ENCODE data around the gene MEGF9.
"Not testable (repeated sequence)": the region's sequence is repeated elsewhere in the genome, so short reads cannot be mapped to it uniquely, and the experiment has no call there.

The MEGF9 gene

DNA sequence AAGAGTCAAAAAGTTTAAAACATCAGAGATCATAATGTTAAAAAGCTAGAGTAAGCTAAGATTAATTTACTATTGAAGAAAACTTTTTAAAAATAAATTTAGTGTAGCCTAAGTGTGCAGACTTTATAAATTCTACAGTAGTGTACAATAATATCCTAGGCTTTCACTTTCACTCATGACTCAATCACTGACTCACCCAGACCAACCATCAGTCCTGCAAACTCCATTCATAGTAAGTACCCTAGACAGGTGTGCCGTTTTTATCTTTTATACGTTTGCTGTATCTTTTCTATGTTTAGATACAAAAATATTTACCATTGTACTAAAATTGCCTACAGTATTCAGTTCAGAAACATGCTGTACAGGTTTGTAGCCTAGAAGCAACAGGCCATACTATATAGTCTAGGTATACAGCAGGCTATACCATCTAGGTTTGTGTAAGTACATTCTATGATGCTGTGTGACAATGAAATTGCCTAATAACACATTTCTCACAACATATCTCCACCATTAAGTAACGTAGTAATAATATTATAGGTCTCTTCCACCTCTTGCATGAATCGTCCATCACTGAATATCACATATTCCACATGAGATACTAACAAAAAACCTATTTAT, 59.2 kb downstream of the MEGF9 start:
- Histone ChIP-seq H3K9ac (ENCODE audit: low read depth, low read length) (no peak overlapping the region), H3K27me3 (ENCODE audit: insufficient read depth, low read length) (no peaks in the 10 kb centered on the region), H3K36me3 (ENCODE audit: insufficient read depth, low read length) (no peaks in the 10 kb centered on the region), H3K4me3 (ENCODE audit: low read length) (no peak overlapping the region), H3K4me1 (ENCODE audit: insufficient read depth, low read length) (no peaks in the 10 kb centered on the region), H3K9me3 (ENCODE audit: insufficient read depth, low read depth, low read length) (no peaks in the 10 kb centered on the region), H3K27ac (ENCODE audit: low read depth, low read length) (no peak overlapping the region)
- WGBS: 94% methylated on average over 2 of the region's 4 CpGs

DNA sequence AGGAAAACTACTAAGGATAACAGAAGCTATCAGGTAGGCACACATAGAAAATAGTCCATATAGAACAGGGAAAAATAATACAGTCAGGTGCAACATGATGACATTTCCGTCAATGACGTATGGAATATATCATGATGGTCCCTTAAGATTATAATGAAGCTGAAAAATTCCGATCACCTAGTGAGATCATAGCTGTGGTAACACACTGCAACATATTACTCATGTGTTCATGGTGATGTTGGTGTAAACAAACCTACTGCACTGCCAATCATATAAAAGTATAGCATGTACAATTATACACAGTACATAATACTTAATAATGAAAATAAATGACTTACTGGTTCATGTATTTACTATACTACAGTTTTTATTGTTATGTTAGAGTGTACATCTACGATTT, 60.0 kb downstream of the MEGF9 start:
- no peaks in the 10 kb centered on the region for H3K9me3 ChIP-seq (ENCODE audit: insufficient read depth, low read depth, low read length)
- H3K36me3 ChIP-seq (ENCODE audit: insufficient read depth, low read length): no peaks in the 10 kb centered on the region
- no peak overlapping the region for H3K4me3 ChIP-seq (ENCODE audit: low read length)
- 92% methylated on average over 4 of the region's 4 CpGs for WGBS
- no peak overlapping the region for H3K9ac ChIP-seq (ENCODE audit: low read depth, low read length)
- H3K27ac ChIP-seq (ENCODE audit: low read depth, low read length): no peak overlapping the region
- H3K4me1 ChIP-seq (ENCODE audit: insufficient read depth, low read length): no peaks in the 10 kb centered on the region
- no peaks in the 10 kb centered on the region for H3K27me3 ChIP-seq (ENCODE audit: insufficient read depth, low read length)

DNA sequence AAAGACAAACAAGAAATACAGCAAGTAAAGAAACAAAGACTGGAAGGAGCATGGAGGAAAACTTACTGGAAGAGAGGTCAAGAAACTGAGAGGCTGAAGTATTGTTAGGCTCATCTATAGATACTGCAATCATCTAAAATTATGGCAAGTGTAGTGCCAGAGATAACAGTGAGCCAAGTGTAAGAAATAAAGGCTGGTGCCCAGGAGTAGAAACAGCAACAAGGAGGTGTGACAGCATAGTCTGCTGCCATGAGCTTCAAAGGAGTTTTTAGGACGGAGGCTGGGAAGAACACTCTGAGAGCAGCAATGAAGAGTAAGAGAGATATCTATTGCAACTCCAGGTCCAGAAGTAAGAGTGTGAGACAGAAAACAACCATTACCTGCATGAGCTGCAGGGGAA, 60.5 kb downstream of the MEGF9 start:
- no peaks in the 10 kb centered on the region for H3K9me3 ChIP-seq (ENCODE audit: insufficient read depth, low read depth, low read length)
- H3K27ac ChIP-seq (ENCODE audit: low read depth, low read length): no peak overlapping the region
- no peak overlapping the region for H3K4me3 ChIP-seq (ENCODE audit: low read length)
- no peak overlapping the region for H3K9ac ChIP-seq (ENCODE audit: low read depth, low read length)
- H3K27me3 ChIP-seq (ENCODE audit: insufficient read depth, low read length): no peaks in the 10 kb centered on the region
- H3K4me1 ChIP-seq (ENCODE audit: insufficient read depth, low read length): no peaks in the 10 kb centered on the region
- 79% methylated on average over 1 of the region's 1 CpG for WGBS
- no peaks in the 10 kb centered on the region for H3K36me3 ChIP-seq (ENCODE audit: insufficient read depth, low read length)

DNA sequence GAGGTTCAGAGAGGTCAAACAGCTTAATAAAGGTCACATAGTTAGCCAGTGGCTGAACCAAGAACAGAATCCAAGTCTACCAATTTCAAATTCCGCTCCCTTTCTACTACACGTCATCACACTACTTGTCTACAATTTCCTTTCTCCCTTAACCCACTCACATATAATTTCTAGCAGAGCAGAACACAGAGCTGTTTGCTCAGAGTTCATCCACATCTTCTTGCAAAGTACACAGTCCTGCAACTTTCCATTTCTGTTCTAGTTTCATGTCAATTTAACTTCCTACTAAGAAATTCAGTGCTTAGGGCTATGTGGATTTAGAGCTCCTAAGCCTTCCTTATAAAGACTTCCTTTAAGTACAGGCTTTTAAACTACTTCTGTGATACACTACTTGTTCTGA, 61.3 kb downstream of the MEGF9 start:
- no peak overlapping the region for H3K27ac ChIP-seq (ENCODE audit: low read depth, low read length)
- no peaks in the 10 kb centered on the region for H3K36me3 ChIP-seq (ENCODE audit: insufficient read depth, low read length)
- H3K9ac ChIP-seq (ENCODE audit: low read depth, low read length): no peak overlapping the region
- H3K4me3 ChIP-seq (ENCODE audit: low read length): no peak overlapping the region
- no peaks in the 10 kb centered on the region for H3K4me1 ChIP-seq (ENCODE audit: insufficient read depth, low read length)
- no peaks in the 10 kb centered on the region for H3K27me3 ChIP-seq (ENCODE audit: insufficient read depth, low read length)
- no peaks in the 10 kb centered on the region for H3K9me3 ChIP-seq (ENCODE audit: insufficient read depth, low read depth, low read length)
- 92% methylated on average over 2 of the region's 2 CpGs for WGBS

DNA sequence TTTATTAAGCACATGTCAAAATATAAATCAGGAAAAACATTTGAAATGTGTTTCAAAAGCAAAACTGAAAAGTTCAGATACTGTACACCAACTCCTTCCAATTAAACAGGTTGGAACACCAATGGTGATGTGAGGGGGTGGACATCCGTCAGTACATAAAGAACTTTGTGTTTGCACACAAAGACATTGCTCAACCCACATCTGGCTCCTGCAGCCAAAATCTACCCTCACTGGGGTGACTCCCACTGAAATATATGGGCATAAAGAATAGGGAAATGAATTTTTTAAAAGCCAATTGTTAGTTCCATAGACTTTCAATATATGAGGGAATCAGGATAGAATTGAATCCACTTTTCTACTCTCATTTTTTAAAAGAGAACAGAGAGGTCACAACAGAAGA, 63.9 kb downstream of the MEGF9 start:
- no peaks in the 10 kb centered on the region for H3K9me3 ChIP-seq (ENCODE audit: insufficient read depth, low read depth, low read length)
- no peak overlapping the region for H3K4me3 ChIP-seq (ENCODE audit: low read length)
- 83% methylated on average over 1 of the region's 1 CpG for WGBS
- H3K4me1 ChIP-seq (ENCODE audit: insufficient read depth, low read length): no peaks in the 10 kb centered on the region
- H3K27me3 ChIP-seq (ENCODE audit: insufficient read depth, low read length): no peaks in the 10 kb centered on the region
- no peaks in the 10 kb centered on the region for H3K36me3 ChIP-seq (ENCODE audit: insufficient read depth, low read length)
- no peak overlapping the region for H3K27ac ChIP-seq (ENCODE audit: low read depth, low read length)
- no peak overlapping the region for H3K9ac ChIP-seq (ENCODE audit: low read depth, low read length)

DNA sequence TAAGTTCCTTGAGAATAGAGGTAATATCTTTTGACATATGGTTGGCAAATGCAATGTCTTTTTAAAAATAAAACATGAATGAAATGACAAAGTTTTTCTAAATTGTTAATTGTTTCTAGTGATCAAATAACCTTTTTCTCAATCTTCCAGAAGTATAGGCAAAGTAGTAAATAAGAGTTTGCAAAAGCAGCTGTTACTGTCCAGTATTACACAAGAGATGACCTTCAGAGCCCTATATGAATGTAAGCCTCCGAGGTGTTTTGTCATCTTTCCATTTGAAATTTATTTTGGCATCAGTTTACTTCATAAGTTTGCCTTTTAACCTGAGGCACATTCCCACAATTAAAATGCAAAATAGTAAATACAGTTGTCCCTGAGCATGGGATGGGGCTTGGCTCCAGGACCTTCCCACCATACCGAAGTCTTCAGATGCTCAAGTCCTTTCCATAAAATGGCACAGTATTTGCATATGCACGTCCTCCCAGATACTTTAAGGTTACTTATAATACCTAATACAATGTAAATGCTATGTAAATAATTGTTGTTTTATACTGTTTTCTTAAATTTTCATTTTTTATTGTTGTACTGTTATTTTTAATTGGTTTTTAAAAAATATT, 65.6 kb downstream of the MEGF9 start:
- Histone ChIP-seq H3K27me3 (ENCODE audit: insufficient read depth, low read length) (no peaks in the 10 kb centered on the region), H3K27ac (ENCODE audit: low read depth, low read length) (no peak overlapping the region), H3K36me3 (ENCODE audit: insufficient read depth, low read length) (no peaks in the 10 kb centered on the region), H3K9ac (ENCODE audit: low read depth, low read length) (no peak overlapping the region), H3K9me3 (ENCODE audit: insufficient read depth, low read depth, low read length) (no peaks in the 10 kb centered on the region), H3K4me3 (ENCODE audit: low read length) (no peak overlapping the region), H3K4me1 (ENCODE audit: insufficient read depth, low read length) (no peaks in the 10 kb centered on the region)
- 95% methylated on average over 2 of the region's 3 CpGs for WGBS

DNA sequence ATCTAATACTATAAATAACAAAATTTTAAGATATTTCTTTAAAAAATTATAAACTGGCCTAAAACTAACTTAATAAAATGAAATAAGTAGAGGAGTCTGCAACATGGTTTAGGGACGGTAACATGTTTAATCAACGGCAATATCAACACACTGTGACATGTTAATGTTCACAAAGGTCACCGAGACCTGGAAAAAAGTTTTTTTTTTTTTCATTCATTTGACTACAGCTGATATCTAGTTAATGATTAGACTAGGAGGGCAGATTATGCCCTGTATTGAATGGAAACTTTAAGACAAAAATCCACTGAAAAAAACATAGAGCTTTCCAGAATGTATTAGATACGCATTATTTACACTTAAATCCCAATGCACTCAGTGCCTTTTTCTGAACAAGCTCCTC, 67.3 kb downstream of the MEGF9 start:
- Histone ChIP-seq H3K9ac (ENCODE audit: low read depth, low read length) (no peak overlapping the region), H3K27me3 (ENCODE audit: insufficient read depth, low read length) (no peaks in the 10 kb centered on the region), H3K27ac (ENCODE audit: low read depth, low read length) (no peak overlapping the region), H3K4me3 (ENCODE audit: low read length) (no peak overlapping the region), H3K36me3 (ENCODE audit: insufficient read depth, low read length) (no peaks in the 10 kb centered on the region), H3K9me3 (ENCODE audit: insufficient read depth, low read depth, low read length) (no peaks in the 10 kb centered on the region), H3K4me1 (ENCODE audit: insufficient read depth, low read length) (0 out of 2 replicates have a peak, but pooled peaks cover 2% of the 10 kb centered on the region)
- 97% methylated on average over 4 of the region's 4 CpGs for WGBS

DNA sequence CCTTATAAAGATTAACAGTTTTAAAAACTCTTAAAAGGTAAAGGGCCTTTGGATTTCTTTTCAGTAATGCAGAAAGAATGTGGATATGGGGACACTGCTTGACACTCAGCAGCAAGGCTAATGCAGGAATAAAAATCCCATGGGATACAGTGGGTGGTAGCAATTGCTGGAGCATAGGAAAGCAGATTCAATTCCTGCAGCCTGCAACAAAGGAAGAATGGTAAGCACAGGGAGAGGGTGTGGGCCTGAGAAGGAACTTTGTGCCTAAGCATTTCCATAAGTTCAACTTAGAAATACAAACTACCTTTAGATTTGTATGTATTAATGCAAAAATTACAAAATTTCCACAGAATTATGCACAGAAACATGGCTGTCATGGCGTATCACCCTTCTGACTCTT, 68.5 kb downstream of the MEGF9 start:
- Histone ChIP-seq H3K27ac (ENCODE audit: low read depth, low read length) (no peak overlapping the region), H3K4me3 (ENCODE audit: low read length) (no peak overlapping the region), H3K36me3 (ENCODE audit: insufficient read depth, low read length) (no peaks in the 10 kb centered on the region), H3K4me1 (ENCODE audit: insufficient read depth, low read length) (0 out of 2 replicates have a peak, but pooled peaks cover 2% of the 10 kb centered on the region), H3K27me3 (ENCODE audit: insufficient read depth, low read length) (no peaks in the 10 kb centered on the region), H3K9ac (ENCODE audit: low read depth, low read length) (no peak overlapping the region), H3K9me3 (ENCODE audit: insufficient read depth, low read depth, low read length) (no peaks in the 10 kb centered on the region)
- WGBS: 84% methylated on average over 1 of the region's 1 CpG

DNA sequence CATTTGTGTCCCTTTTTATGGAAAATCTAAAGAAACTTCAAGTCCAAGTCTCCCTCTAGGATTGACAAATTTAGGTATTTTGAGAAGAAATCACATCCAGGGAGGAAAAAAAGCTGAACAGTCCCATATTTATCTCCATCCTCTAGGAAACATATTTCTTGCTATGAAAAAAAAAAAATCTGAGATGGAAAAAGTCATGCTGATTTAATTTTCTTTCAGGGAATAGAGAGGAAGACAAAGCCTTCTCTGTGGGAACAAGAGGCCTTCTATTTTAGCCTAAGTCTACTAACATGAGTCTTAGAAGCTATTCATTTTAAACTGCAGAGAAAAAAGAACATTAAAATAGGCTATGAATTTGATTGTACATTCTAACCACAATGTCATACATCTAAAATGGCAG, 71.2 kb downstream of the MEGF9 start:
- 0 out of 2 replicates have a peak, but pooled peaks cover 2% of the 10 kb centered on the region for H3K4me1 ChIP-seq (ENCODE audit: insufficient read depth, low read length)
- H3K9ac ChIP-seq (ENCODE audit: low read depth, low read length): no peak overlapping the region
- no peak overlapping the region for H3K27ac ChIP-seq (ENCODE audit: low read depth, low read length)
- H3K4me3 ChIP-seq (ENCODE audit: low read length): no peak overlapping the region
- no peaks in the 10 kb centered on the region for H3K9me3 ChIP-seq (ENCODE audit: insufficient read depth, low read depth, low read length)
- no peaks in the 10 kb centered on the region for H3K36me3 ChIP-seq (ENCODE audit: insufficient read depth, low read length)
- H3K27me3 ChIP-seq (ENCODE audit: insufficient read depth, low read length): no peaks in the 10 kb centered on the region

DNA sequence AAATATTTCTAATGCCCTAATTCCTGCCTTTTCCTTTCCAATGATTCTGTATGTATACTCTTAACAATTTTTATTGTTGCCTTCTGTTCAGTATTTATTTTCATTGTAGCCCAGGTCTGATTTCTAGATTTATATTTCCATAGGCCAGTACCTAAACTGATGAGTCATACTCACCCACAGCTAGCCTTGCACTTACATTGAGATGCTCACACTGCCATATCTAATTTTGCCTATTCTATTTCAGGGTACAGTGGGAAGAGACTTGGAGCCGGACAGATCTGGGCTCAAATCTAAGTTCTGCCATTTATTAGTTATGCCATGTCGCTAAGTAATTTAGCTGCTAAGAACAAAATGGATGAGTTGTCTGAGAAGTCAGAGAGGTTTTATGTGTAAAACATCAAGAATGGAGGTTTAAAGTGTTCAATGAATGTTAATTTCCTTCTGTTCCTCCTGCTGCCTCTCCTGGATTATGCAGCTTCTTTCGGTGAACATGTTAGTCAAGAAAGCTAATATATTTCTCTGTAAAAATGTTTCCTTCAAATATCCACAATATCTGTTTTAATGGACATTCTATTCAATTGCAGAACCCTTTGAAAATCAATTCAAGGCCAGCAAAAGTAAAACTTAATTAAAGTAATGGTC, 72.0 kb downstream of the MEGF9 start:
- H3K9me3 ChIP-seq (ENCODE audit: insufficient read depth, low read depth, low read length): no peaks in the 10 kb centered on the region
- no peaks in the 10 kb centered on the region for H3K27me3 ChIP-seq (ENCODE audit: insufficient read depth, low read length)
- H3K27ac ChIP-seq (ENCODE audit: low read depth, low read length): no peak overlapping the region
- no peak overlapping the region for H3K4me3 ChIP-seq (ENCODE audit: low read length)
- 87% methylated on average over 3 of the region's 3 CpGs for WGBS
- H3K4me1 ChIP-seq (ENCODE audit: insufficient read depth, low read length): 0 out of 2 replicates have a peak, but pooled peaks cover 2% of the 10 kb centered on the region
- no peak overlapping the region for H3K9ac ChIP-seq (ENCODE audit: low read depth, low read length)
- no peaks in the 10 kb centered on the region for H3K36me3 ChIP-seq (ENCODE audit: insufficient read depth, low read length)

DNA sequence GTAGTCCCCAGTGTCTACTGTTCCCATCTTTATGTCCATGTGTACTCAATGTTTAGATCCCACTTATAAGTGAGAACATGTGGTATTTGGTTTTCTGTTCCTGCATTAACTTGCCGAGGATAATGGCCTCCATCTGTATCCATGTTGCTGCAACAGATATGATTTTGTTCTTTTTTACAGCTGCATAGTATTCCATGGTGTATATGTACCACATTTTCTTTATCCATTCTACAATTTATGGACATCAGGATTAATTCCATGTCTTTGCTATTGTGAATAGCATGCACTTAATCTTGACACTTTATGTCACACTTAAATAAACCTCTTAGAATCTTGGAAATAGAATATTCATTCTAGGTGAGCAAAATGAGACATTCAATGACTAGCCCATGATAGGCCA, 73.4 kb downstream of the MEGF9 start:
- not testable (repeated sequence) for H3K4me1 ChIP-seq (ENCODE audit: insufficient read depth, low read length)
- WGBS: 100% methylated on average over 1 of the region's 1 CpG

More for the DNA sequence above, 73.4 kb downstream of the MEGF9 start:
- H3K4me3 ChIP-seq (ENCODE audit: low read length); H3K36me3 ChIP-seq (ENCODE audit: insufficient read depth, low read length); H3K27ac ChIP-seq (ENCODE audit: low read depth, low read length); H3K9me3 ChIP-seq (ENCODE audit: insufficient read depth, low read depth, low read length); H3K9ac ChIP-seq (ENCODE audit: low read depth, low read length); H3K27me3 ChIP-seq (ENCODE audit: insufficient read depth, low read length): not testable (repeated sequence)
